GM12801 (cell line): ENCODE measurements around the gene CACNA1I.

Source experiments
- CTCF ChIP-seq: IDR thresholded peaks from one replicate; pipeline ENCODE4 v1.5.1; 2011; ENCODE audit warnings: control low read depth; ENCODE audit not compliant: insufficient read length; ENCODE audit errors: extremely low read depth

The CACNA1I gene

GRCh38 chr22:39534591-39535356 is 35.8 kb upstream of the CACNA1I start:
- TF ChIP-seq CTCF = no peak

- no peak for TF ChIP-seq CTCF
These were observed 35.2 kb upstream of the CACNA1I start for GRCh38 chr22:39535357-39535725.

- TF ChIP-seq CTCF = no peak
These were observed 34.6 kb upstream of the CACNA1I start for GRCh38 chr22:39535831-39536449.

GRCh38 chr22:39536711-39537110 is 33.8 kb upstream of the CACNA1I start:
- TF ChIP-seq CTCF = no peak

GRCh38 chr22:39537975-39538374 is 32.6 kb upstream of the CACNA1I start:
- TF ChIP-seq CTCF = no peak

- no peak for TF ChIP-seq CTCF
These were observed 27.5 kb upstream of the CACNA1I start for GRCh38 chr22:39543095-39543494.

- no peak for TF ChIP-seq CTCF
These were observed 24.9 kb upstream of the CACNA1I start for GRCh38 chr22:39545386-39546365.
